Measurements from ENCODE around the gene CLTB.

CLTB gene

GRCh38 chr5:176373100-176373818 lies 43.1 kb downstream of the CLTB start:
- DNase-seq, result no peak

GRCh38 chr5:176371621-176372539 lies 44.5 kb downstream of the CLTB start:
- no peak for DNase-seq

GRCh38 chr5:176369934-176370711 lies 46.2 kb downstream of the CLTB start:
- DNase-seq, result no peak

- DNase-seq, result no peak
Measured at GRCh38 chr5:176368726-176369125, 47.6 kb downstream of the CLTB start.

GRCh38 chr5:176366232-176366894 lies 50.0 kb downstream of the CLTB start:
- peak; percentile 6 for DNase-seq

- DNase-seq, result peak; percentile 5
Measured at GRCh38 chr5:176365351-176366231, 50.7 kb downstream of the CLTB start, which contains the start of gene ARL10. ARL10 (plus strand) TSS chr5:176365487; CDS start chr5:176365564, 77 bp downstream.

GRCh38 chr5:176364765-176365350 lies 51.5 kb downstream of the CLTB start:
- no peak for DNase-seq

- DNase-seq, result no peak
Measured at GRCh38 chr5:176362233-176362490, 54.2 kb downstream of the CLTB start.

- peak; percentile 57 for DNase-seq
Measured at GRCh38 chr5:176361437-176362232, 54.7 kb downstream of the CLTB start, which contains the start of gene KIAA1191. KIAA1191 (minus strand) TSS chr5:176361764; CDS start chr5:176359508, 2,256 bp downstream.

- peak; percentile 15 for DNase-seq
Measured at GRCh38 chr5:176360894-176361436, 55.4 kb downstream of the CLTB start.

GRCh38 chr5:176359658-176360057 lies 56.7 kb downstream of the CLTB start:
- DNase-seq, result no peak

- no peak for DNase-seq
Measured at GRCh38 chr5:176356179-176356566, 60.2 kb downstream of the CLTB start.

- DNase-seq, result no peak
Measured at GRCh38 chr5:176355400-176356178, 60.8 kb downstream of the CLTB start.

GRCh38 chr5:176353533-176353932 lies 62.8 kb downstream of the CLTB start:
- DNase-seq, result no peak

- DNase-seq, result no peak
Measured at GRCh38 chr5:176352116-176352878, 64.0 kb downstream of the CLTB start.

GRCh38 chr5:176350416-176350815 lies 65.9 kb downstream of the CLTB start:
- DNase-seq, result no peak

GRCh38 chr5:176342766-176343458 lies 73.4 kb downstream of the CLTB start:
- no peak for DNase-seq

Data from NCI-H526 treated with DMSO at 0.1 percent for 48 hours (cell line).